ENCODE results near the gene C1orf232.

DNA sequence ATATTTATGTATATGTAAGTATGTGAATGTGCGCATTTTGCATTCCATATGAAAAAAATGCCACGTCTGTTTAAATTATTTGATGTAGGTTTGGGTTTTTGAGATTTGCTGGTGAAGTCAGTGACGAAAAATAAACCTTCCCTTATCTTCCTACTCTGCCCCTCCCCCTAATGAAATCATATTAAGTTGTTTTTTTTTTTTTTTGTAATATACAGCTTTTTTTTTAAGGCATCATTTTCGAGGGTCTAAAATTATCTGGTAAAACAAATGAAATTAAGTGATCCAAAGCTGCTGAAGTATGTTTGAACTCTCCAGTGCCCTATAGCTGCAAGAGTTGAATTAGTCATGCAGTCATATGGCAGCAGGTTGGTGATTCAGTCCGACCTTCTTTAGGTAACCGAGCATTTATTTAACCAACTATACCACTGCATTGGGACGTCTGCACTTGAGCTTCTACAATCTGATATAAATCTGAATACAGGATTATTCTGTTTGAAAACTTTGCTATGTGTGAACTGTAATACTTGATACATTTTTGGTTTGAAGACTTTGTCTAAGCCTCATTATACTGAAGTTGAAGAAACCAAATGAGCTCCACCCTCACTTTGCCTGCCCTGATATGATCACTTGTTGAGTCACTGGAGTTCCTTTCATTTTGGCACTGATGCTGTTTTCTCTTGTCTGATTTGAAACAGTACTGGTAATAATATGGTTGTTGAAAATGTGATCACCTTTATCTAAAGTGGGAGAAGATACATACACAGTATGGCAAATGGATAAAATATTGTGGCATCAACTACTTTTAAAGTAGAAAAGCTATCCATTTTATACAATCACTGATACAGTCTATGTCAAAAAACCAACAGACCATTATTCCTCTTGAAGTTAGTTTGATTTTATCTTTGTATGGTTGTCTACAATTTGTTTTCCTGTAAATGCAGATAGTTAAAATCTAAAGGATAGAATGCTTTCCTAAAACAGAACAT is 45.5 kb downstream of the C1orf232 start:
- no peak for TF ChIP-seq EZH2 (IDR thresholded peaks at IDR 0.05; ENCODE audit: borderline replicate concordance, low read length)
- TF ChIP-seq, protein P1, sequence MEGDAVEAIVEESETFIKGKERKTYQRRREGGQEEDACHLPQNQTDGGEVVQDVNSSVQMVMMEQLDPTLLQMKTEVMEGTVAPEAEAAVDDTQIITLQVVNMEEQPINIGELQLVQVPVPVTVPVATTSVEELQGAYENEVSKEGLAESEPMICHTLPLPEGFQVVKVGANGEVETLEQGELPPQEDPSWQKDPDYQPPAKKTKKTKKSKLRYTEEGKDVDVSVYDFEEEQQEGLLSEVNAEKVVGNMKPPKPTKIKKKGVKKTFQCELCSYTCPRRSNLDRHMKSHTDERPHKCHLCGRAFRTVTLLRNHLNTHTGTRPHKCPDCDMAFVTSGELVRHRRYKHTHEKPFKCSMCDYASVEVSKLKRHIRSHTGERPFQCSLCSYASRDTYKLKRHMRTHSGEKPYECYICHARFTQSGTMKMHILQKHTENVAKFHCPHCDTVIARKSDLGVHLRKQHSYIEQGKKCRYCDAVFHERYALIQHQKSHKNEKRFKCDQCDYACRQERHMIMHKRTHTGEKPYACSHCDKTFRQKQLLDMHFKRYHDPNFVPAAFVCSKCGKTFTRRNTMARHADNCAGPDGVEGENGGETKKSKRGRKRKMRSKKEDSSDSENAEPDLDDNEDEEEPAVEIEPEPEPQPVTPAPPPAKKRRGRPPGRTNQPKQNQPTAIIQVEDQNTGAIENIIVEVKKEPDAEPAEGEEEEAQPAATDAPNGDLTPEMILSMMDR (IDR thresholded peaks at IDR 0.05; ENCODE audit: low read length), result no peak

Data from OCI-LY1 (cell line).